Measurements from ENCODE around the gene CD300LF. TPM values are rescaled to one million over a fixed set of nuclear protein-coding genes. Genes with fewer than 3 reads are reported as not detected.

Gene CD300LF
- polyA plus RNA-seq, 3 donors: 112 to 184 (median 175) TPM

DNA sequence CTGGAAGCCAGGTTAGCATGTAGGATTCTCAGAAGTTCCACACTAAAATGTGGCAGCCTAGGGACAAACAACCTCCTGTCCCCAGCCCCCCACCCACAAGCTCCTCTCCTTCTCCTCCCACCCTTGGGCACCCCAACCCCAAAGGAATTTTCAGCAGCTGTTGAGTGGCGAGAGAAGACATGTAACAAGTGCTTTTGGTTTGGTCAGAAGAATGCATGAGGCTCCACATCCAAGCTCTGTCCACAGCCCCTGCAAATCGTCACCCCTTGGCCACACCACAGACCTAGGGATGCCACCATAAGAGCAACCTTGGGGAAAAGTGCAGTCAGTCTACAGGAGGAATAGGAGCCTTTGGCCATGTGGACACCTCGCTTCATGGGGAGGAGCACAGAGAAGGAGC lies 12.4 kb upstream of the CD300LF start:
- H3K4me1 Mint-ChIP-seq: peaks cover 8% of the 10 kb centered on the region
- peaks cover 0 to 3% (median 2%) of the 10 kb centered on the region in 3 donors for H3K27me3 Mint-ChIP-seq (ENCODE audit: low read depth in 3 of 3)
- no peaks in the 10 kb centered on the region for H3K36me3 Mint-ChIP-seq
- no peak overlapping the region for H3K27ac Mint-ChIP-seq
- H3K4me1 ChIP-seq (ENCODE audit: control insufficient read depth in 1 of 2, insufficient read depth in 2 of 2, low read length in 2 of 2): peaks cover 3 to 6% of the 10 kb centered on the region in 2 donors
- H3K4me2 ChIP-seq (replicated peaks; ENCODE audit: extremely low read depth, low read length, poor library complexity, severe bottlenecking): no peak overlapping the region
- H2AFZ ChIP-seq (ENCODE audit: insufficient read depth, low read depth, low read length, poor library complexity, severe bottlenecking): no peak overlapping the region
- no peaks in the 10 kb centered on the region for H3K27me3 ChIP-seq (ENCODE audit: control insufficient read depth in 2 of 2, insufficient read depth in 2 of 2, low read length in 2 of 2)
- no peak overlapping the region for H3K9ac ChIP-seq (ENCODE audit: insufficient read depth, low read length, poor library complexity, severe bottlenecking)
- H3K9me3 ChIP-seq (replicated peaks in 1 of 2; ENCODE audit: control insufficient read depth in 1 of 2, insufficient read depth in 1 of 2, low read length in 2 of 2): no peaks in the 10 kb centered on the region
- intact Hi-C loops (cut with micrococcal nuclease): no loop called here
- no peak overlapping the region for H3K27ac ChIP-seq (ENCODE audit: low read depth in 1 of 2, low read length in 2 of 2)
- 100% methylated on average over 1 of the region's 3 CpGs for WGBS (ENCODE audit: insufficient coverage)
- no peak overlapping the region for H3K4me3 Mint-ChIP-seq
- TF ChIP-seq, protein P1, sequence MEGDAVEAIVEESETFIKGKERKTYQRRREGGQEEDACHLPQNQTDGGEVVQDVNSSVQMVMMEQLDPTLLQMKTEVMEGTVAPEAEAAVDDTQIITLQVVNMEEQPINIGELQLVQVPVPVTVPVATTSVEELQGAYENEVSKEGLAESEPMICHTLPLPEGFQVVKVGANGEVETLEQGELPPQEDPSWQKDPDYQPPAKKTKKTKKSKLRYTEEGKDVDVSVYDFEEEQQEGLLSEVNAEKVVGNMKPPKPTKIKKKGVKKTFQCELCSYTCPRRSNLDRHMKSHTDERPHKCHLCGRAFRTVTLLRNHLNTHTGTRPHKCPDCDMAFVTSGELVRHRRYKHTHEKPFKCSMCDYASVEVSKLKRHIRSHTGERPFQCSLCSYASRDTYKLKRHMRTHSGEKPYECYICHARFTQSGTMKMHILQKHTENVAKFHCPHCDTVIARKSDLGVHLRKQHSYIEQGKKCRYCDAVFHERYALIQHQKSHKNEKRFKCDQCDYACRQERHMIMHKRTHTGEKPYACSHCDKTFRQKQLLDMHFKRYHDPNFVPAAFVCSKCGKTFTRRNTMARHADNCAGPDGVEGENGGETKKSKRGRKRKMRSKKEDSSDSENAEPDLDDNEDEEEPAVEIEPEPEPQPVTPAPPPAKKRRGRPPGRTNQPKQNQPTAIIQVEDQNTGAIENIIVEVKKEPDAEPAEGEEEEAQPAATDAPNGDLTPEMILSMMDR (IDR thresholded peaks at IDR 0.05): no peak
- no peak overlapping the region for H3K4me3 ChIP-seq (replicated peaks in 1 of 3; ENCODE audit: low read depth in 2 of 3, low read length in 3 of 3)
- DNase-seq: no peak
- H3K36me3 ChIP-seq (replicated peaks in 1 of 2; ENCODE audit: control insufficient read depth in 1 of 2, insufficient read depth in 2 of 2, low read length in 2 of 2): no peaks in the 10 kb centered on the region
- no peaks in the 10 kb centered on the region for H3K79me2 ChIP-seq (ENCODE audit: insufficient read depth, low read length)
- peaks cover 0 to 2% (median 0%) of the 10 kb centered on the region in 7 donors for H3K9me3 Mint-ChIP-seq
- H4K20me1 ChIP-seq (ENCODE audit: insufficient read depth, low read length): no peaks in the 10 kb centered on the region

DNA sequence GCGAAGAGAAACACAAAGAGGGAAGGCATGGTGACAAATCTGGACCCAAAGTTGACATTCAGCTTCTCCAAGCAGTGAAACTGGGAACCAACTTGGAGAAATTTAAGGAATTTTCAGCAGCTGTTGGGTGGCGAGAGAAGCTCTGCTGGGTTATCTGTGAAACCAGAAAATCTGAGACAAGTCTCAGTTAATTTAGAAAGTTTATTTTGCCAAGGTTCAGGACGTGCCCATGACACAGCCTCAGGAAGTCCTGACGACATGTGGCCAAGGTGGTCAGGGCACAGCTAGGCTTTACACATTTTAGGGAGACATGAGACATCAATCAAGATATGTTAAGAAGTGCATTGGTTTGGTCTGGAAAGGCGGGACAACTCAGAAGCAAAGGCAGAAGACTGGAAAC lies 11.2 kb upstream of the CD300LF start:
- H3K79me2 ChIP-seq (ENCODE audit: insufficient read depth, low read length): no peaks in the 10 kb centered on the region
- WGBS (ENCODE audit: insufficient coverage): 65% methylated on average over 5 of the region's 5 CpGs
- no peaks in the 10 kb centered on the region for H3K4me1 ChIP-seq (ENCODE audit: control insufficient read depth in 1 of 2, insufficient read depth in 2 of 2, low read length in 2 of 2)
- no peaks in the 10 kb centered on the region for H3K9me3 ChIP-seq (replicated peaks in 1 of 2; ENCODE audit: control insufficient read depth in 1 of 2, insufficient read depth in 1 of 2, low read length in 2 of 2)
- Mint-ChIP-seq H3K27me3 (ENCODE audit: low read depth in 3 of 3) (peaks cover 1 to 3% (median 2%) of the 10 kb centered on the region in 3 donors), H3K4me1 (peaks cover 5% of the 10 kb centered on the region), H3K36me3 (no peaks in the 10 kb centered on the region), H3K4me3 (no peak overlapping the region), H3K27ac (no peak overlapping the region), H3K9me3 (peaks cover 0 to 2% (median 0%) of the 10 kb centered on the region in 7 donors)
- no peak overlapping the region for H3K27ac ChIP-seq (ENCODE audit: low read depth in 1 of 2, low read length in 2 of 2)
- no peak for DNase-seq
- intact Hi-C loops (cut with micrococcal nuclease): no loop called here
- H4K20me1 ChIP-seq (ENCODE audit: insufficient read depth, low read length): no peaks in the 10 kb centered on the region
- no peak overlapping the region for H3K4me3 ChIP-seq (replicated peaks in 1 of 3; ENCODE audit: low read depth in 2 of 3, low read length in 3 of 3)
- H3K36me3 ChIP-seq (replicated peaks in 1 of 2; ENCODE audit: control insufficient read depth in 1 of 2, insufficient read depth in 2 of 2, low read length in 2 of 2): no peaks in the 10 kb centered on the region
- H3K4me2 ChIP-seq (replicated peaks; ENCODE audit: extremely low read depth, low read length, poor library complexity, severe bottlenecking): no peak overlapping the region
- no peaks in the 10 kb centered on the region for H3K27me3 ChIP-seq (ENCODE audit: control insufficient read depth in 2 of 2, insufficient read depth in 2 of 2, low read length in 2 of 2)
- TF ChIP-seq, protein P1 (IDR thresholded peaks at IDR 0.05): no peak
- no peak overlapping the region for H2AFZ ChIP-seq (ENCODE audit: insufficient read depth, low read depth, low read length, poor library complexity, severe bottlenecking)
- no peak overlapping the region for H3K9ac ChIP-seq (ENCODE audit: insufficient read depth, low read length, poor library complexity, severe bottlenecking)

Measured in CD14-positive monocyte (primary cell).